ENCODE measurements around the gene ZBTB46.

- TF ChIP-seq CTCF (IDR thresholded peaks at IDR 0.05), result no peak
- no peak for TF ChIP-seq POLR2A (IDR thresholded peaks at IDR 0.05)
Measured at GRCh38 chr20:63843222-63843621, 12.2 kb upstream of the ZBTB46 start.

Measured in lower leg skin (tissue), 3 donors.